HG03060 (cell line): ENCODE data around the gene CBFA2T2.
"Not testable (repeated sequence)": the region's sequence is repeated elsewhere in the genome, so short reads cannot be mapped to it uniquely, and the experiment has no call there.

ENCODE experiments used
- ATAC-seq: cut with Tn5 transposase; IDR thresholded peaks from one replicate; pipeline ENCODE4 v1.9.1; 2021; ENCODE audit warnings: low read depth, moderate number of reproducible peaks; ENCODE audit not compliant: unreplicated experiment

The CBFA2T2 gene

DNA sequence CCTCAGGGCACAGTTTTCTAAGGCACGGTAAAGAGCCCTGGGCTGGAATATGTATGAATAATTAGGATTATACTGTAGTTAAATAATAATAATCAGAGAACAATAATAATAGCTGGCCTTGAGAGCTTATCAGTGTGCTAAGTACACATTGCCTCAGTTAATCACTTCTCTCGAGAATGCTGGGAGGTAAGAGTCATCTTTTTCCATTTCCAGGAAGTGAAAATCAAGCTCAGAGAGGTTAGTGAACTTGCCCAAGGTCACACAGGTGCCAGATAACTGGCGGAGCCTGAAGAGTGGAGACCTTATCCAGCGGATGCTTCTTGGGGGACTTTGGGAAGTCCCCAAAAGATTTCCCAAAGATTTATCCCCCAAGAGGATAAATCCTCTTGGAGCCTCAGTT, 19.4 kb upstream of the CBFA2T2 start:
- no peak for ATAC-seq

DNA sequence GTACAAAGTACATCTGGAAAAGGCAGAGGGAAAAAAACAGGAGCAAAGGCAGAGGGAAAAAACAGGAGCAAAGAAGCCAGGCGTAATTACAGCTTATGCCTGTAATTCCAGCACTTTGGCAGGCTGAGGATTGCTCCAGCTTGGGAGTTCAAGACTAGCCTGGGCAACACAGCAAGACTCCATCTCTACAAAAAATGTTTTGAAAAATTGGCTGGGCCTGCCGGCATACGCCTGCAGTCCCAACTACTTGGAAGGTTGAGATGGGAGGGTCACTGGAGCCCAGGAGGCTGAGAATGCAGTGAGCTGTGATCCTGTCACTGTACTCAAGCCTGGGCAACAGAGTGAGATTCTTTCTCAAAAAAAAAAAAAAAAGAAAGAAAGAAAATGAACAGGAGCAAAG, 19.0 kb upstream of the CBFA2T2 start:
- ATAC-seq: no peak

DNA sequence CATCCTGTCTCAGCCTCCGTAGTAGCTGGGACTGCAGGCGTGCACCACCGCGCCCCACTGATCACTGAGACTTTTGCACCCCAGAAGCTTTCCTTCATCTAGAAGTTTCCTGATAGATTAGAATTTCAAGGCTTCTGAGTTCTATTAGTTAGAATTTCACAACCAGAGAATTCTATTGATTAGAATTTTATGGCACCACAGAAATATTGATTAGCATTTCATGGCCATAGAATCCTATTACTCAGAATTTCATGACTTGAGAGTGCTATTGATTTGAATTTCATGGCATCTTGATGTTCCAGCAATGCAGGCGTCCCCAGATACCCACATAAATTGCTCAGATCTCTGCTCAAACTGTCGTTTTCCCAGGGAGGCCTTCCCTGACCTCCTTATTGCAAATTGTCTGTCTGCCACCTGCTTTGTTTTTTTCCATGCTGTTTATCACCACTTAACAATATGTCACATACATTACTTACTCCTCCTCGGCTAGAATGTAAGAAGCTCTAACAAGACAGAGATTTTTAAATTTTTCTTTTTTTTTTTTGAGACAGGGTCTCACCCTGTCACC, 16.9 kb upstream of the CBFA2T2 start:
- no peak for ATAC-seq

DNA sequence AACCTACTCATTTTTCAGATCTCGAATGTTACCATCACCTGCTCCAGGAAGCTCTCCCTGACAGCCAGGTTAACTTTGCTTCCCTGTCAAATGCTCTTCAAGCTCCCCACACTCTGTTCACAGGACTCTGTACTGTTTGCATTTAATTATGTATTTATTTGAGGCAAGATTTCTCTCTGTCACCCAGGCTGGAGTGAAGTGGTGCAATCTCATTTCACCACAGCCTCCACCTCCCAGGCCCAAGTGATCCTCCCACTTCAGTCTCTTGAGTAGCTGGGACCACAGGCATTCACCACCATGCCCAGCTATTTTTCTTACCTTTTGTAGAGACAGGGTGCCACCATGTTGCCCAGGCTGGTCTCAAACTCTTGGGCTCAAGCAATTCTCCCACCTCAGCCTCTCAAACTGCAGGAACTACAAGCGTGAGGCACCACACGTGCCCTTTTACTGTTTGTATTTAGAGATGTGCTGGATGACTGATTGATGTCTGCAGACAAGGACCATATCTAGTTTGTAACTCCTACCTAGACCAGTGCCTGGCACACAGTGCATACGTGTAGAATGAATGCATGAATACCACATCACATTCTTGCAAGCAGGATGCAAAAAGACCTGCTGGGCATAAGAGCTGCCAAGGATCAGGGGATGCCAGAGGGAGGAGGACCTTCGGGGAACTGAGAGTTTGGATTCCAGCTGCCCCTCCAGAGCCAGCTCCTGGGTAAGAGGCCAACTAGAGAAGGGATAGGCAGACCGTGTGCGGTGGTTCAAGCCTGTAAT, 15.6 kb upstream of the CBFA2T2 start:
- ATAC-seq: no peak

DNA sequence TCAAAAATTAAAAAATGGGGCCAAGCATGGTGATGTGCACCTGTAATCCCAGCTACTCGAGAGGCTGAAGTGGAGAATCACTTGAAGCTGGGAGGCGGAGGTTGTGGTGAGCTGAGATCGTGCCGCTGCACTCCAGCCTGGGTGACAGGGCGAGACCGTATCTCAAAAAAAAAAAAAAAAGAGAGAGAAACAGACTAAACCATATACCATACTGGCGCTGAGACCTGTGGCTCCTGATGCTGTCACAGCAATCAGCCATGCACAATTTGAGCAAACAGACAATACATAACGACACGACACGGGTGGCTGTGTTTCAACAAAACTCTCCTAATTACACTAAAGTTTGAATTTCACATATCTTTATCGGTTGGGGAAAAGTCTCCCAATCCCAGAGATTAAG, 14.9 kb upstream of the CBFA2T2 start:
- ATAC-seq: no peak

DNA sequence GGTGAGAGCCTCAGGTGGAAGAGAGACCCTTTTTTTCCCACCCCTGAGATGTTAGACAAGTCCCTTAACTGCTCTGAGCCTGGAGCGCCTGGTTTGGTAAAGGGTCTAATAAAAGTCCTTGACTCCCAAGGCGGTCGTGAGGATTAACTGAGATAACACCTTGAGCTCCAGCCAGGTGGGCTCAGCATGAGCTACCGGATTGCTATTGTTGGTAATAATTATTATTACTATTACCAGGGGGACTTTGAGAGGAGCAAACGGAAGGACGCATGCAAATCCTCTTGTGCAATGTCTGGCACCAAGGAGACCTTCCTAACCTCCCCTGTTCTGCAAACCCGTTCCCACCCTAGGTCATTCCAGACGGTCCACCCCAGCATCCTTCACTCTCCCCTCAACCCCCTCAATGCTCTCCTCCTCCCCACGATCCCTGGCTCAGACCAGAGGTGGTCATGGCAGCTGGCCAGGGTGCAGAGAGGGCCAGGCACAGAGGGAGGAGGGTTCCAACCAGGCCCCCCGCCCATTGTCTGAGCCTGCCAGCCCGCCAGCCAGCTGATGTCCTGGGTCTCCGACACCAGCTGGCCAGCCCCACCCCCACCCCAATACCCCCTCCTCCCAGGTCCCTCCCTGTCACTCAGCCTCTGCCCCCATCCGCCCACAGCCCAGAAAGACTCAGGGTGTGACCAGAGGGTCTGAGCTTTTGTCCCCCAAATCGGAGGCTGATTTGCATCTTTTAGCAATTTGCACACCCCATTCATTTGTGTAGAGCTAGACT, 14.3 kb upstream of the CBFA2T2 start:
- ATAC-seq: no peak

DNA sequence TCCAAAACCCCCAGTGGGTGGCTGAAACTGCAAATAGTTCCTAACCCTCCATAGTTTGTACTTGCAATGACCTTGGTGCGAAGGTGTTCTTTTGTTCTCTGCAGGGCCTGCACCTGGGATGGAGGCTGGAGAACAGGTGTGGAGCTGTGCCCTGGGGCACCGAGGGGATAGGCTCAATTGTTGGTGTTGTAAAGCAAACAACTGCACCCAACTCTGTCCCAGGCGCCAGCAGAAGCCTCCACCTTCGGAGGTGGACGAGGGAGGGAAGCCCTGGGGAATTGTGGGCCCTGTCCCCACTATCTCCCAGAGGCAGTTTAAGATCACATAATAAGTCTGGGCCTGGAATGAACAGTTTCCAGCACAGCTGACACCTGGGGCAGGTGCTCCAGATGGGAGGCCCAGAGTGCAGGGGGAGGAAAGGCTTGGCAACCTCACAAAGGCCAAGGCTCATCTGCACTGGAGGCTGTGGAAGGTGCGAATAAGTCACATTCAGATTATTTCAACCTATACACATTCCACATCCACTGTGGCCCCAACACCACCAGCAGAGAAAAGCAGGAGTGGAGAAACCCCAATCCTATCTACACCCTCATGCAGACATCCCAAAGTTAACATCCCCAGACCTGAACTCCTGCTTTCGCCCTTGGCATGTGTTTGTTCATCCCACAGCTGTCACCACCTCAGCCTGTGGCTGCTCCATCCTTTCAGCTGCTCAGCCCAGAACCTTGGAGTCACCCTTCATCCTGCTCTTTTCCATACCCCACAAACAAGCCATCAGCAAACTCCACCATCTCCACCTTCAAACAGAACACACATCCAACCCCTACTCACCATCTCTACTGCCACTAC, 12.3 kb upstream of the CBFA2T2 start:
- ATAC-seq: no peak

DNA sequence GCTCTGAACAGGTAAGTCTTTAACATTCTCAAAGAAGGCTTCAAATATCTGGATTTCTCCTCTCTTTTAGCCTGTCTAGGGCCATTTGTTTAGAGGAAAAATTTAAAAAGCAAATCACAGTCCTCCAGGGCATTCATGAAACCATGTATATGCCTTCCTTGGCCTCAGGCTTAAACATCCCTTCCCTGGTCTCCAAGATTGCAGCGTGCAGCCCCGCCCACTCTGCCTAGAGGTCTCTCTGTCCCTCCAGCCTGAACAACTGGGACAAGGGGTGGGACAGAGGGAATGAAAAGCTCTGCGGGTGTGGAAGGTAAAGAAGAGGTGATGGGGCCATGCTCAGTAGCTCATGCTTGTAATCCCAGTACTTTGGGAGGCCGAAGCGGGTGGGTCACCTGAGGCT, 9.8 kb upstream of the CBFA2T2 start:
- ATAC-seq: no peak

DNA sequence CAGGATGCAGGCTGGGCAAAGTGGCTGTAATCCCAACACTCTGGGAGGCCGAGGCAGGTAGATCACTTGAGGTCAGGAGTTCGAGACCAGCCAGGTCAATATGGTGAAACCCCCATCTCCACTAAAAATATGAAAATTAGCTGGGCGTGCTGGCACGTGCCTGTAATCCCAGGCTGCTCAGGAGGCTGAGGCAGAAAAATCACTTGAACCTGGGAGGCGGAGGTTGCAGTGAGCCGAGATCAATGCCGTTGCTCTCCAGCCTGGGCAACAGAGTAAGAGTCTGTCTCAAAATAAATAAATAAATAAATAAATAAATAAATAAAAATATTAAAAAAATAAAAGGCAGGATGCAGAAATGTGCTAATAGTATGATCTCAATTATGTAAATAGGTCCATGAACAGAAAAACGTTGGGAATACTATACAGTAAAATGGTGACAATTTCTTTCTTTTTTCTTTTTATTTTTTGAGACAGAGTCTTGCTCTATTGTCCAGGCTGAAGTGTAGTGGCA, 8.4 kb upstream of the CBFA2T2 start:
- no peak for ATAC-seq

DNA sequence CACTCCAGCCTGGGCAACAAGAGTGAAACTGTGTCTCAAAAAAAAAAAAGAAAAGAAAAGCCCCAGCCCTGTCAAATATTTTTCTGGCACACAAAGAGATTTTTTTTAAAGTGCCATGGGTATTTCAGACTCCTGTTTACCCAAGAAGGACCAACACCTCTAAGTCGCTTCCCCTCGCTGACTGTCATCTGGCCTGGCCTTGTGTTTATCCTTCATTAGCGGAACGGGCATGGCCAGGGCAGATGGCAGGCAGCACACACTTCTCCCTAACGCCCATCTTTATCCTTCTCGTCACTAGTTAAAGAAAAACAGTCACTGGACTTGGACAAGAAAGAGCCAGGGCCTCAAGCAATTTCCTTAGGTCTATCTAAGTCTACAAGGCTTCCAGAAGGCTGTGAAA, 7.3 kb upstream of the CBFA2T2 start:
- no peak for ATAC-seq

DNA sequence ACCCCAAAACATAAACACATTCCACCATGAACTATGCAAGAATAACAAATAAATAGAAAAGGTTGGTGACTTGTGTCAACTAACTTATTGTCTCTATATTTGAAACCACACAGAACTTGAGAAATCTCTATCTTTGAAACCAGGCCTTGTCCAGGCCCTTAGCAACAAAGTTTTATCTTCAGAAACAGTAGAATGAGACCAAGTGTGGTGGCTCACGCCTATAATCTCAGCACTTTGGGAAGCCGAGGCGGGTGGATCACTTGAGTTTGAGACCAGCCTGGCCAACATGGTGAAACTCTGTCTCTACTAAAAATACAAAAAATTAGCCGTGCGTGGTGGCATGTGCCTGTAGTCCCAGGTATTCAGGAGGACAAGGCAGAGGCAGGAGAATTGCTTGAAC, 6.7 kb upstream of the CBFA2T2 start:
- not testable (repeated sequence) for ATAC-seq

DNA sequence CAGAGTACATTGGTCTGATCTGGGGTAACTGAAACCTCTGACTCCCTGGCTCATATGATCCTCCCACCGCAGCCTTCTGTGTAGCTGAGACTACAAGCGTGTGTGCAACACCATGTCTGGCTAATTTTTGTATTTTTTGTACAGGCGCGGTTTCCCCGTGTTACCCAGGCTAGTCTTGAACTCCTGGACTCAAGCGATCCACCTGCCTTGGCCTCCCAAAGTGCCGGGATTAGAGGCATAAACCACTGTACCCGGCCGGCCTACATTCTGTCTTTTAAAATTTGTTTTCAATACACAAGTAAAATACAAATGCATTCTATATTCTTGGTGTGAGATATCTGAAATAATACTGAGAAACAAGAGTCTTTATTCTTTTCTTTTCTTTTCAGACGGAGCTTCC, 1.7 kb upstream of the CBFA2T2 start:
- no peak for ATAC-seq

DNA sequence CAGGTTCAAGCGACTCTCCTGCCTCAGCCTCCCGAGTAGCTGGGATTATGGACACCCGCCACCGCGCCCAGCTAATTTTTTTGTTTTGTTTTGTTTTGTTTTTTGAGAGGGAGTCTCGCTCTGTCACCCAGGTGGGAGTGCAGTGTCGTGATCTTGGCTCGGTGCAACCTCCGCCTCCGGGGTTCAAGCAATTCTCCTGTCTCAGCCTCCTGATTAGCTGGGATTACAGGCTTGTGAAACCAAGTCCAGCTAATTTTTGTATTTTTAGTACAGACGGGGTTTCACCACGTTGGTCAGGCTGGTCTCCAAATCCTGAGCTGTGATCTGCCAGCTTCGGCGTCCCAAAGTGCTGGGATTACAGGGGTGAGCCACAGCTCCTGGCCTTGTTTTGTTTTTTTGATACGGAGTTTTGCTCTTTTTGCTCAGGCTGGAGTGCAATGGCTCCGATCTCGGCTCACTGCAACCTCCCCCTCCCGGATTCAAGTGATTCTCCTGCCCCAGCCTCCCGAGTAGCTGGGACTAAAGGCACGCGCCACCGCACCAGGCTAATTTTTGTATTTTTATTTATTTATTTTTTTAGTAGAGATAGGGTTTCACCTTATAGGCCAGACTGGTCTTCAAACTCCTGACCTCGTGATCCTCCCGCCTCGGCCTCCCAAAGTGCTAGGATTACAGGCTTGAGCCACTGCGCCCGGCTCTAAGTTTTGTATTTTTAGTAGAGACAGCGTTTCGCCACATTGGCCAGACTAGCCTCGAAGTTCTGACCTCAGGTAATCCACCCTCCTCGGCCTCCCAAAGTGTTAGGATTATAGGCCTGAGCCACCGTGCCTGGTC, 1.0 kb upstream of the CBFA2T2 start:
- not testable (repeated sequence) for ATAC-seq

DNA sequence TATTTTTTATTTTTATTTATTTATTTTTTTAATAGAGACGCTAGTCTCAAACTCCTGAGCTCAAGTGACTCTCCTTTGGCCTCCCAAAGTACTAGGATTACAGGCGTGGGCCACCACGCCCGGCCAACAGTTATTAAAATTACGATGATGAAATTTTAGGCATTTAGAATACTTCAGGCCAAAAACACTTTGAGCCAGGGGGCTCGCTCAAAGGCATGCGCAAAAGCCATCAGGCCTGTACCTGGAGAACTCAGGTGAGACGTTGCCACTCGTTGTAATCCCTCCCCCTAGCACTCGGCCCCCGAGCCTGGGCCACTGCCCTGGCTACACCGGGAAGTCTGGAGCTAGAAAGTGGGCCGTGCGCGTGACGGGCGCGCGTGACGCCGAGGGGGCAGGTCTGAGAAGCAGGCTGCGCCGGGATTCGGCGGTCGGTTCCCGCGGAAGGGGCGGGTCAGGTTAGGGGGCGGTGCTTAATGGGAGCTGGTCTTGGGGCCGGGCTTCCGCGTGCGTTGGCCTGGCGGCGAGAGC, 337 bp upstream of the CBFA2T2 start:
- peak; percentile 82 for ATAC-seq

DNA sequence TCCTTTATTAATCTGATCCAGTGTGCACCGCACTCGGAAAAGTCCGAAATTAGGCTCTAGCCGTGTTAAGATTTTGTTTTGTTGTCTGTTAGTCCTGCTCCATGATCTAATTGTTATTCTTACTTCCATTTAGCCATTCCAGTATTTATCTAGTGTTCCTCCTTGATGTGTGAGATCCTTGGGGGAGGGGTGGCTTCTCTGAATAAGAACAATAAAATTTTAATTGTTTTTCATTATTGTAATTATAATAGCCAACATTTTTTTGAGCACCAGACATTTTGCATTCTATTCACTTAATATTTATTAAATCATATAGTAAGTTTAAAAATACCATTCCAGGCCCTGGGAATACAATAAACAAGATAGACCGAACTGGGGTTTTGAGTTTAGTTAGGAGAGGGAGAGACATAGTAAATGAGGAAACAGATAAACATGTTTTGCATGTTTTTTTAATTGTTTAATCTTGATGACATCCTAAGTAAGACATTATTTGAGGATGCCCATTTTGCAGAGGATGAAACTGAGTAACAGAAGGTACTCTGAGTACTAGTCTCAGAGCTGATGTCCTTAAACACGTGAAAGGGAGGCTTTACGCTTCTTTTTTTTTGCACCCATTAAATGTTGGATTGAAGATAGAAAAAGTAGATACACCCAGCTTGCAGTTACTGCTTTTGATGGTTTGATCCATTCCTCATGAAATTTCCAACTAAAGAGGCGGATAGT, 1.2 kb downstream of the CBFA2T2 start:
- ATAC-seq: no peak

DNA sequence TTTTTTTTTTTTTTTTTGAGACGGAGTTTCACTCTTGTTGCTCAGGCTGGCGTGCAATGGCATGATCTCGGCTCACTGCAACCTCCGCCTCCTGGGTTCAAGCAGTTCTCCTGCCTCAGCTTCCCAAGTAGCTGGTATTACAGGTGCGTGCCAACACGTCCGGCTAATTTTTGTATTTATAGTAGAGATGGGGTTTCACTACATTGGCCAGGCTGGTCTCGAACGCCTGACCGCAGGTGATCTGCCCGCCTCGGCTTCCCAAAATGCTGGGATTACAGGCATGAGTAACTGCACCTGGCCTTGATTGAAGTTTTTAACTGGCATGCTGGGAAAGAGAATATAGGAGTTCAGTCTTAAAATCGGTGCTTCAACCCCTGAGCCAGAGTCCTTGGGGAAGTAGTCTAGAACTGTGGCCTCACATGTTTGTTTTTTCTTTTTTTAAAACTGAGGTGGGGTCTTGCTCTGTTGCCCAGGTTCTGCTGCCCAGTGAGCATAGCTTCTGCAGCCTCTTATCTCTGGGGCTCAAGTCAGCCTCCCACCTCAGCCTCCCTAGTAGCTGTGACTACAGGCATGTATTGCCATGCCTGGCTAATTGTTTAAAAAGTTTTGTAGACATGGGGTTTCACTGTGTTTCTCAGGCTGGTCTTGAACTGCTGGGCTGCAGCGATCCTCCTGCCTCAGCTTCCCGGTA, 3.3 kb downstream of the CBFA2T2 start:
- ATAC-seq: no peak

DNA sequence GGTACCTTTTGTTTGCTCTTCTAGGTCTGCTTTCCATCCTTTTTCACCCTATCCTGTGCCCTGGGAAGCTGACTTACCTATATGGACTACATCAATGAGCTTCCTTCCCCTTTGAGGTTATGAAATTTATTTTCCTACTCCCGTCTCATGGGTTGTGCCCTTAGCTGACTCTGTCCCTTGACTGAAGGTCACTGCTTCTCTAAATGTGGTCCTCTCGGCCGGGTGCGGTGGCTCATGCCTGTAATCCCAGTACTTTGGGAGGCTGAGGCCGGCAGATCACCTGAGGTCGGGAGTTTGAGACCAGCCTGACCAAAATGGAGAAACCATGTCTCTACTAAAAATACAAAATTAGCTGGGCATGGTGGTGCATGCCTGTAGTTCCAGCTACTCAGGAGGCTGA, 6.9 kb downstream of the CBFA2T2 start:
- not testable (repeated sequence) for ATAC-seq

DNA sequence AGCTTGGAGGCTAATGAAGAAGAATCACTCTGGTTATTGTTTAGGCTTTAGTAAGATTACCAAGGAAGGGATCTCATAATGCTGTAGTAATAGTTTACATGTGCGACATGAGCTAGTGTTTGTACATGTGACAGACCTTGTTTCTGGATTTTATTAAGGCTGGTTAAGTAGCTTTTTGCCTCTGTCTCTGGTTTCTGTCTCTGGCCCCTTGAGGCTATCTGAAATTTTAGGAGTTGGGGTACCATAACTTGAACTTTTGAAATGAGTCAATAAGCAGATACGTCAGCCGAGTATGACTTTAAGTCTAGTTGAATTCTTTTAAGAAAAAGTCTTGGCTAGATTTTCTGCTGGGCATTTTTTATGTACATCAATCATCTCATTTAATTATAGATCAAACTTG, 9.5 kb downstream of the CBFA2T2 start:
- no peak for ATAC-seq
